GM19043 (cell line): Measurements from ENCODE around the gene MUC22.
"Not testable (repeated sequence)": the region's sequence is repeated elsewhere in the genome, so short reads cannot be mapped to it uniquely, and the experiment has no call there.

Source experiments
- ATAC-seq: cut with Tn5 transposase; IDR thresholded peaks from one replicate; pipeline ENCODE4 v1.9.1; 2021; ENCODE audit warnings: low read depth; ENCODE audit not compliant: unreplicated experiment

MUC22 gene

GRCh38 chr6:31010393-31011060 is at the start of gene MUC22:
MUC22 (plus strand) TSS chr6:31010474; CDS start chr6:31010707, 233 bp downstream.
- no peak for ATAC-seq

- no peak for ATAC-seq
Measured at GRCh38 chr6:30960907-30961673, 49.2 kb upstream of the MUC22 start.

DNA sequence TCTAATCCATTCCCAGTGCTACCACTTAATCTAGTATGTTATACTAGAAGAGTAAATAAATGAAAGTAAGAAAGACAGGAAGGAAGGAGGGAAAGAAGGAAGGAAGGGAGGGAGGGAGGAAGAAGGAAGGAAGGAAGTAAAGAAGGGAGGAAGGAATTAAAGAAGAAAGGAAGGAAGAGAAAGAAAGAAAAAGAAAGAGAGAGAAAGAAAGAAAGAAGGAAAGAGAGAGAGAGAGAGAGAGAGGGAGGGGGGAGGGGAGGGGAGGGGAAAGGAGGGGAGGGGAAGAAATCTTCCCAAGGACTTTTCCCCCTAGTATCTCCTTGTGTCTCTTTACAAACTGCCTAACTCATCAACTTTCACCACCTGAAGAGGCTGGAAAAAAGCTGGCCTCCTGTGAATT is 47.6 kb upstream of the MUC22 start:
- no peak for ATAC-seq

GRCh38 chr6:30963641-30964040 is 46.6 kb upstream of the MUC22 start:
- ATAC-seq: no peak

DNA sequence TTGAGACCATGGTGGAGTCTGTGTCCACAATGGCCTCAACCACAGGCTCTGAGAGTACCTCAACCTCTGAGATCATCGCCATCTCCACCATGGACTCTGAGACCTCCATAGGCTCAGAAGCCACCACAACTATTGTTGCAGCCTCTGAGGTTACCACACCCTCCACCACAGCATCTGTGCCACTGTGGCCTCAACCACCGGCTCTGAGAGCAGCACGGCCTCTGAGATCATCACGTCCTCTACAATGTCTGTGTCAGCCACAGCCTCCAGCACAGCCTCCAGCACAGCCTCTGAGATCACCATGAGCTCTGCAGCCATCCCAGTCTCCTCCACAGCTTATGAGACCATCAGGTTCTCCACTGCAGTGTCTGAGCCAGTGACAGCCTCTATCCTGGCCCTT is 46.2 kb upstream of the MUC22 start:
- ATAC-seq: no peak

- no peak for ATAC-seq
Measured at GRCh38 chr6:30965140-30965601, 45.1 kb upstream of the MUC22 start.

GRCh38 chr6:30966154-30966553 is 44.1 kb upstream of the MUC22 start:
- ATAC-seq: no peak

DNA sequence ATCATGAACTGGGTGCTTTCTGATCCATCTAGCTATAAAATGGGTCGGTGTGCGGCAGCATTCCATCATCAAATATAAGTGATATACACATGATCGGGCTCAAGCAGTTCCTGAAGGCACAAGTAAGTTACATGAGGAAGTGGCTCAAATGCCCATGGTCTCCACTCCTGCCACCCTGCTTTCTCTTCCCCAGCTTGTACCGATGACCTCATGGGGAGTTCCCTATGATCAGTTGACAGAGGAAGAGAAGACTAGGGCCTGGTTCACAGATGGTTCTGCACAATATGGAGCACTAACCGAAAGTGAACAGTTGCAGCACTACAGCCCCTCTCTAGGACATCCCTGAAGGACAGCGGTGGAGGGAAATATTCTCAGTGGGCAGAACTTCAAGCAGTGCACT is 41.1 kb upstream of the MUC22 start:
- not testable (repeated sequence) for ATAC-seq

DNA sequence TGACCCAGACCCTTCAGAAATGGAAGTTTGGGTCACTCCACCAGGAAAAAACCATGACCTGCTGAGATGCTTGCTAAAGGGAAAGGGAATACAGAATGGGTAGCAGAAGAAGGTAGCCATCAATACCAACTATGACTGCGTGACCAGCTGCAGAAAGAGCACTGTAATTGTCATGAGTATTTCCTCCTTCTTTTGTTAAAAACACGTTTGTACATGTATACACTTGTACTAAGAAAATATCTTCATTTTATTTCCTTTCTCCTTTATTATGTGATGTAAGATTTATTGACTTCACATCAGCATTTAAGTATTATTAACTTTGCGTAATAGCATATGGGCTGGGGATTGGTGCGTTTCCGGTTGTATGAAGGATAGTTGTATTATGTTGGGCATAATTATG is 39.3 kb upstream of the MUC22 start:
- no peak for ATAC-seq

DNA sequence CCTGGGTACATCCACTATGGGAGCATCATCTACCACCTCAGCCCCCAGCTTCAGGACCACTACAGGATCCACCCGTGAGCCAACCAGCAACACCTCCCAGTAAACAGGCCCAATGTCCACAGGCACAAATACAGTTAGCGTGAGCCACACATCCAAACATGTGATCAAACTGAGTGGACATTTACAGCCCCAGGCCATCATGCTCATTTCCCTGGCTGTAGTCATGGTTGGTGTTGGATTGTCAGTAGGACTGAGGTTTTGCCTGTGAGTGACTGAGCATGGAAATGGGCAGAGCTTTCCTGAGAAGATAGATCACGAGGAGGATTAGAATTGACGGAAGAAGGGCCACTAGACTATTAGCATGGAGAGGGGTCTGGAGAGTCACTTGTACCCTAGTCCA is 37.5 kb upstream of the MUC22 start:
- no peak for ATAC-seq

DNA sequence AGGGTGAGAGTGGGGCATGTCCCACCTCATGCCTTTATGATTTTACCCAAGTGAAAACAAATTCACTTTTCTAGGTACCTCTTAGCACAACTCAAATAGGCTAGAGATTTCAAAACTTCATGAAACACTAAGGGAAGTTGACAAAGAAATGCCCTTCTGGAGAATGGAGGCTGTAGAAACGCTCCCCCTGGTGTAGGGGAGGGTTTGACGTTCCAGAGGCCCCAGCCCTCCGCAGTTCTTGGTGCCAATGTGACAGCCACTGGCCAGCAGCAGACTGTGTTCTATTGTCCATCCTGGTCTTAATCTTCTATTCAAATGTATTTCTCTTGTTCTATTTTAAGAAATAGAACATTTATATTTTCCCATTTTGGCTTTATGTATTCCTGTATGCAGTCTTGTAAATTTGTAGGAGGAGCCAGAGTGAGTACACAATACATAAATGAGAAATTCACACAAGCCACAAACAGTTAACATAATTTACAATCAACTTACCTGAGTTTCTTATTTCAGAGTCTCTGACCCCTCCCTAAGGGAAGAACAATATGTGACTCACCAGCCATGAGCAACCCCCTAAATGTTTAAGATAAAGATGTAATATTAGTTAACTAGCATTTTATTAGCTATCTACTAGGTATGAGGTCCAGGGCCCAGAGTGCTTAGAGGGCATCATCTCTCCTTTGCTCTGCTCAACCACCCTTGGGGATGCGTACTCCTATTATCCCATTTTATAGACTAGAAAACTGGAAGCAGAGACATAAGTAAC is 35.6 kb upstream of the MUC22 start:
- ATAC-seq: no peak

DNA sequence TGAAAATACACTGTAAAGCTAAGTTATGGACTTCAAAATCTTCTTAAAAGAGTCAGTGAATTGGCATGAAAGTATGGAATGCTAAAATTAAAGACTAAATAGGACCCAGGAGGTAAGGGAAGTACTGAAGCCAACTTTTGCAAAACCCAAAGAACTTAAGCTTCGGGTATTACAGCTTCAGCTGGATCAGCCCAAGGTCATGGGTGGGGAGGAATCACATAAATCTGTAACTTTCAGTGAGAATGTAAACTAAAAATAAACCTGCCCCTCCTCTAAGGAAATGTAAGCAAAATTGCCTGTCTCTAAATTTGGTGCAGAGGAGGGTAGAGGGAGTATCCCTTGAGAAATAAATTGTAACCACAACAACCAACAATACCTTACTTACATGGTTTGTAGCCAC is 31.1 kb upstream of the MUC22 start:
- no peak for ATAC-seq

- no peak for ATAC-seq
Measured at GRCh38 chr6:30979690-30980089, 30.6 kb upstream of the MUC22 start.

DNA sequence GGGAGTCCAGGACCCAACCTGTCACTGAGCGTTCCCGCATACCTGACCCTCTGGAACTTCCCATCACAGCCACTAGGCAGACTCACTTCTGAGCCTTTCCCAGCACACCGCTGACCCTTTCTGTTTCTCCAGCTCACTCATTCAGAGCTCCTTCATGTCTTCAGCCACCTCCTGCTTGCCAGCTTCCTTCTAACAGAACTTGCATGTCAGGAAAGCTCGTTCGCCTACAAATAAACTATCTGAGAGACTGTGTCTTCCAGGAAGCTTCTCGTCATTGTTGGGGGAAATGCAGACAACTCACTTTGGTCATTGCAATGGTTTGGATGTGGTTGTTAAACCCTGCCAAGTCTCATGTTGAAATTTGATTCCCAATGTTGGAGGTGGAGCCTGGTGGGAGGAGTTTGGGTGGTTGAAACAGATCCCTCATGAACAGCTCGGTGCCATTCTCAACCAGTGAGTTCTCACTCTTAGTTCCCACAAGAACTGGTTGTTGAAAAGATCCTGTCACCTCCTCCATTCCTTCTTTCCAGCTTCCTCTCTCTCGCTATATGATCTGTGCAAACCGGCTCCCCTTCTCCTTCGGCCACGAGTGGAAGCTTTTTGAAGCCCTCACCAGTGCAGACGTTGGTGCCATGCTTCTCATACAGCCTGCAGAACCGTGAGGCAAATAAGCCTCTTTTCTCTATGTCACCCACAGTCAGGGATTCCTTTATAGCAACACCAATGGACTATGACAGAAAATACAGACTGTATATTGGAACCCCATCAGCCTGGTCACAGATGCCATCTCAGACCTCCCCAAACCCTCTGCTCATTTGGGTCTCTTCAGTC is 28.1 kb upstream of the MUC22 start:
- ATAC-seq: no peak

- no peak for ATAC-seq
Measured at GRCh38 chr6:30983439-30983838, 26.8 kb upstream of the MUC22 start, which contains the start of gene MUC21. MUC21 (plus strand) TSS chr6:30983718; CDS start chr6:30983959, 241 bp downstream.

DNA sequence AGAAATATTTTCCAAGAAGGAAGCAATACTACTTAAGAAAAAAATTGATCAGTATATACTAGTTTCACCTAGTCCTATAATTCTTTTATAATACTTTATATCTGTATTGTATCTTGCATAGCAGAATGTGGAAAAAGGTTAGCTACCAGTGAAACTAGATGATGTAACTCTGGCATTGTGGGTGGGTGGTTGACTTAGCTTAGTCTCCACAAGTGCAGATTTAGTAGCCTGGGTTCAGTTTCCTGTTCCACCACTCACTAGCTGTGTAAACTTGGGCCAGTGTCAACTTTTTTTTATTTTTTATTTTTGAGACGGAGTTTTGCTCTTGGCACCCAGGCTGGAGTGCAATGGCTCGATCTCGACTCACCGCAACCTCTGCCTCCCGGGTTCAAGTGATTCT is 24.8 kb upstream of the MUC22 start:
- ATAC-seq: no peak

GRCh38 chr6:30987304-30987703 is 23.0 kb upstream of the MUC22 start:
- no peak for ATAC-seq

GRCh38 chr6:30988209-30988825 is 22.0 kb upstream of the MUC22 start:
- no peak for ATAC-seq

- no peak for ATAC-seq
Measured at GRCh38 chr6:30990422-30991086, 19.7 kb upstream of the MUC22 start.
